Superior temporal gyrus (tissue), 1 donor: Measurements from ENCODE around the gene ZNF101.
A peak's percentile ranks its signal among the peaks of the same experiment; 100 is the strongest.

Experiments
- DNase-seq: peaks from one replicate; pipeline ENCODE4 v3.0.0-alpha.2; 2016; ENCODE audit errors: extremely low spot score

The ZNF101 gene

DNA sequence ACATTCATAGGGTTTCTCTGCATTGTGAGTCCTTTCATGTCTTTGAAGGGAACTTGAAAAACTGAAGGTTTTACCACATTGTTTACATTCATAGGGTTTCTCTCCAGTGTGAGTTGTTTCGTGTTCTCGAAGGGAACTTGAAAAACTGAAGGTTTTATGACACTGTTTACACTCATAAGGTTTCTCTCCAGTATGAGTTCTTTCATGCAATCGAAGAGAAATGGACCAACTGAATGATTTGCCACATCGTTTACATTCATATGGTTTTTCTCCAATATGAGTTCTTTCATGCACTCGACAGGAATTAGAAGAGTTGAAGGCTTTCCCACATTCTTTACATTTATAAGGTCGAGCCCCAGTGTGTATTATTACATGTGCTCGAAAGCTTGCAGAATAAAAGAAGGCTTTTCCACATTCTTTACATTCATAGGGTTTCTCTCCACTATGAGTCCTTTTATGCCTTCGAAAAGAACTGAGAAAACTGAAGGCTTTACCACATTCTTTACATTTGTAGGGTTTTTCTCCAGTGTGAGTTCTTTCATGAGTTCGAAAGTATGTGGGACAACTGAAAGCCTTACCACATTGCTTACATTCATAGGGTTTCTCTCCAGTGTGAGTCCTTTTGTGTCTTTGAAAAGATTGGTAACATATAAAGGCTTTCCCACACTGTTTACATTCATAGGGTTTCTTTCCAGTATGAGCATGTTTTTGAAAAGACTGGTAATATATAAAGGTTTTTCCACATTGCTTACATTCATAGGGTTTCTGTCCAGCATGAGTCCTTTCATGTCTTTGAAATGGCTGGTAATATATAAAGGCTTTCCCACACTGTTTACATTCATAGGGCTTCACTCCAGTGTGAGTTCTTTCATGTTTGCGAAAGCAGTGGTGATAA is 43.5 kb downstream of the ZNF101 start:
- DNase-seq = no peak

DNA sequence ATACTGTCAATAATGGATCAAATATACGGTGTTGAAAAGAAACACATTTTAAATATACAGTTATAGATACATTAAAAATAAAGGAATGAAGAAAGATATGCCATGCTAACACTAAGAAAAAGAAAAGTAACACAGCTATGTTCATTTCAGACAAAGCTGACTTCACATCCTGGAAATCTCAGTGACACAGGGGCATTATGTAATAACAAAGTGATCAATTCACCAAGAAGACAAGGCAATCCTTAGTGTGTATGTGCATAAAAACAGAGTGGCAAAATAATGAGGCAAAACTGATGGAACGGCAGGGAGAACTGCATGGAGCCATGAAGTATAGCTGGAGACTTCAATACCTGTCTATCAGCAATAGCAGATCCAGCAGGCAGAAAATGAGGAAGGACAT is 51.2 kb downstream of the ZNF101 start:
- DNase-seq = no peak

DNA sequence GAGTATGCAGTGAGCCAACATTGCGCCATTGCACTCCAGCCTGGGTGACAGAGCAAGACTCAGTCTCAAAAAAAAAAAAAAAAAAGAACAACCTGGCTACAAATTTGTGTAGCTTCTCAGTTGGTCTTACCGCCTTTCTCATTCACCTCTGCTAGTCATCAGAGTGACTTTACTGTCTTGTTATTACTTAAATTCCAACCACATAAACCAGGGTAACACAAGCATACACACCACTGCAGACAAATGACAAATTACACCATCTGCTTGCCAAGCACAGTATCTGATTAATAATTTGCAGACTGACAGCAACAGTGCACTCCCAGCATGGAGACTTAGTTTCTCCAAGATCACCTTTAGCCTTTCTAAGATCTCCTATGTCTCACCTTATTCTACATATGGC is 53.3 kb downstream of the ZNF101 start:
- DNase-seq = no peak

DNA sequence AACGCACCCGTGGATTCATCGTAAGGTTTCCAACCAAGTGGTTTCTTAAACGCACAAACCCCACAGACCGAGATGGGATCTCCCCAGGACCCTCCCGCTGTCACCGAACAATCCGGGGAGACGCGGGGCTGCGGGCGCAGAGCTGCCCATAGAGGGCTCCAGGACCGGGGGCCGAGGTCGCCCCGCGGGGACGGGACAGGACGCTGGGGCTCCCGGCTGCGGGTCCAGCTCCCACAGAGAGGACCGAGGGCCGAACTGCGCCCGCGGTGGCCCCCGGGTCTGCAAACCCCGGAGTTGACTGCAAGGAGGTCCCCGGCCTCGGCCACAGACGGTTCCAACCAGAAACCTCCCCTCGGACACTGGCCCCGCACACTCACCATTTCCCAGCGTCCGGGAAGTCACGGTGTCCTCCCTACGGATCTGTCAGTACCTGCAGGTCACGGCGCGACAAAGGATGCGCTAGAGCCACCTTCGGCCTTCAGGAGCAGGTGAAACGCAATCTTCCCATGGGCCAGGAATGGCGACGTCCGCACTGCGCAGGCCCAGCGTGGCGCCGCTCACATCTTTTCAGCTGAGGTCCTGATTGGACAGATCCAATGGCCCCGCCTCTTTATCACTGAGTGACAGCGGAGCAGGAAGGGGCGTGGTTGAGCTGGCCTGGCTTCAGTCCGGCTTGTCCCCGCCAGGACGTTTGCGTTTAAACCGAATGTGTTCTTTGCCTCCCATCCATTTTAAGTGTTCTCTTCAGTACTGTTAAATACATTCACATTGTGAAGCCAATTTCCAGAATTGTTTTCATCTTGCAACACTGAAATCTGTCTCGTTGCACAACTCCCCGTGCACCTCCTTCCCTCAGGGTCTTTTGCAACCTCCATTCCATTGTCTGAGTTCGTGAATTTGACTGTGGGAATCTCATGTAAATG is 64.2 kb downstream of the ZNF101 start, which contains the start of gene ZNF14:
TSS of gene ZNF14 (minus strand) at position 534 of the 923 bp plus-strand sequence. CDS start at position 380, 154 bp downstream.
- peak; percentile 98 for DNase-seq
